Stimulated activated naive CD8-positive, alpha-beta T cell treated with anti-CD3 and anti-CD28 coated beads, Interleukin-15, Interleukin-2, amounts not matched to agents 100 U/mL and 50 U/mL, for 24 hours (primary cell): ENCODE measurements around the gene GCG.

ENCODE experiments used
- ATAC-seq: fragments of 150-1000 bp; cut with Tn5 transposase; one replicate; pipeline ENCODE4 v1.10.0; 2021
- DNase-seq: peaks from one replicate; pipeline ENCODE4 v3.0.0; 2021

Gene GCG

DNA sequence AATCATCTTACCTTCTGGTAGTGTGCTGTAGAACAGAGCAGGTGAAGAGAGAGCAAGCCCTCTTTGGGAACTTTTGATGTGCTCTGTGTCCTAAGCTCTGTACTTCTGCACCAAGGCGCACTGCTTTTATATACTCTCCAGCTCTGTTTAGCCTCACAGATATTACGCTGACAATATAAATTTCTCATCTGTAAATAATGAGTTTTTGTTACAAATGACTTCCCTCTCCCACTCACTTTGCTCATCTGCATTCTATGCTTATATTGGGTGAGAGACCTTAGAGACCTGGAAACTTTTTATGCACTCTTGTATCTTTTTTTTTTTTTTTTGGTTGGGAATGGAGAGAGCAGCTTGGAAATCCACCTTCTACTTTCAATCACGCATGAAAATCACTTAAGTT is at the start of gene GCG:
Gene GCG (minus strand): TSS at position 101 of the 400 bp plus-strand sequence. CDS start 3,069 bp downstream, outside the sequence.
- ATAC-seq, result no peak
- DNase-seq, result no peak

DNA sequence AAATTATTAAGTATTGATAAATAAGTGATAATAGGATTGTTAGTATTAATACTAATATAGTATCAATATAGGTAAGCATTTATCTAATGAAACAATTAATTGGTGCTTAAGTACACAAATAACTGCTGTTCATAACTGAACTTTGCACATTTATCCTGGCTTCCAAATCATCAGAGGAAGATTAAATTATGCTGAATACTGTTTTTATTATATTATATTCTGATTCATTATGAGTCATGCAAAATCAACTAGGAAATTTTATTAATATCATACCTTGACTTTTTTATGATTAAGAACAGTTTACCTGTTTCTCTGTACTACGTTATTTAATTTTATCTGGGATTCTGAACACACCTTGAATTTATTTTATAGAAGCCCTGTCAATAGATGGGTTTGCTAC is 48.6 kb upstream of the GCG start:
- no peak for ATAC-seq
- DNase-seq, result no peak

DNA sequence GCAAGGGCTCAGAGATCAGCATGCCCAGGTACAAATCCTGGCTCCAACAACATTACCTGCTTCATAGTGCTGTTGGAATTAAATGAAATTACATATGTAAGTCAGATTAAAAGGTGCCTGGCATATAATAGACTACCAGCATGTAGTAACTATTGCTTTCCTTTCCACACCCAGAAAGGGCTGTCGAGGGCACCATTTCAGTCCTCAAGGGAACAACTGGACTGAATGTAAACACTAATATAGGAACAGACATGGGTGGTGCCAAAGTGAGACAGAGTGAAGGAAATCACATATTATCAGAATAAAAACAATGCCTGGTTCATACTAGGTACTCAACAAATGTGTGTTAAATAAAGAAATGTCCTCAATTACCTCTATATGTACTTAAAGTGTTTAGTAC is 47.9 kb upstream of the GCG start:
- ATAC-seq (no peak), DNase-seq (no peak)

GRCh38 chr2:162198239-162198638 is 46.2 kb upstream of the GCG start:
- ATAC-seq, result no peak

GRCh38 chr2:162197069-162197825 is 45.2 kb upstream of the GCG start:
- ATAC-seq, result no peak
- DNase-seq, result no peak

More at GRCh38 chr2:162198239-162198638, 46.2 kb upstream of the GCG start:
- DNase-seq, result no peak

GRCh38 chr2:162196638-162197037 is 44.6 kb upstream of the GCG start:
- peak; percentile 36 for ATAC-seq
- no peak for DNase-seq

GRCh38 chr2:162188451-162188850 is 36.4 kb upstream of the GCG start:
- no peak for DNase-seq
- ATAC-seq, result no peak

GRCh38 chr2:162185541-162186232 is 33.6 kb upstream of the GCG start:
- DNase-seq (no peak), ATAC-seq (no peak)

GRCh38 chr2:162184821-162185450 is 32.9 kb upstream of the GCG start:
- ATAC-seq (no peak), DNase-seq (no peak)

DNA sequence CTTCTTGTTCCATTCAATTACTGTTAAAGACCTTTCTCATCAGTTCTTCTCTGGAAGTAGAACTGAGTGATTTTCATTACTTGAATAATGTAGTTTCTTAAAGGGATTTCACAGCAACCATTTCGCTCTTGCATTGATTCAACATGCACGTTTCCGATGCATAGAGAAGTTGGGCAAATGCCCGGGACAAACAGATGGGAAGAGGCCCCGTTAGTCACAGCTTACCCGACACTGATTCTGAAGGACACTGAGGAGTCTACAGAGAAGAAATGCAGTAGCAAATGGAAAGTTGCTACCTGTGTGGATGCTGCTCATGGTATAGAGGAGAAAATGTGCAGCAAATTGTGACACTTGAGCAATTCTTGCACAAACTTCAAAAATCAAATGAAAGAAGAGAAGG is 32.3 kb upstream of the GCG start:
- no peak for DNase-seq
- ATAC-seq, result no peak

DNA sequence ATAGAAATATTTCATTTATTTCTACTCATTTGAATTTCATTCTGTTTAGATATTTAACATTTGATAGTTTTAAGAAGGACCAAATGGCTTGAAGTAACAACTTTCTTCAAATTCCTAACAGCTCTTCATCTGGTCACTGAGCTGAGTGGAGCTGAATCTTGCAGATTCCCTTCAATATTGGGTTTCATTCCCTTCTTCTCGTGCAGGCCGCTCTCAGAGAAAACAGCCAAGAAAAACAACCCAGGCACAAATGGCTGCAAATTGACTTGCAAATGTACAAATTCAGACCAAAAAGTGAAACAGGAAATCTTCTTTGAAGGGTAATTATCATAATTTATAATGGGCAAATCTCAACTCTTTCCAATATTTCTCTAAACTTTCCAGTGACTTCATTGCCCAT is 30.3 kb upstream of the GCG start:
- DNase-seq (no peak), ATAC-seq (no peak)

DNA sequence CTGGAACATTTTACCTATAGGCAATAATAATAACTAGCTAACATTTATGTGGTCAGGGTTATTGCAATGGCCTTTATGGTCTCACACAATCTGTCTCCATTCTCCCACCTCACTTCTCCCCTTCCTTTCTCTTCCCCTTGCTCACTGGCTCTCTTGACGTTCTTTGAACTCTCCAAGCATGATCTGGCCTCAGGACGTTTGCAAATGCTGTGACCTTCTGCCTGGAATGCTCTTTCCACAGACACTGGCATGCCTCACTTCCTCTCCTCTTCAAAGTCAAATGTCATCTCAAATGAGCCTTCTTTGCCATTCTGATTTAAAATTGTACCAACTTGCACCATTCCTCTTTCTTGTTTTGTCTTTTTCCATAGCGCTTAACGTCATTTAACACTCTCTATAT is 25.3 kb upstream of the GCG start:
- ATAC-seq (peak; percentile 23), DNase-seq (no peak)

DNA sequence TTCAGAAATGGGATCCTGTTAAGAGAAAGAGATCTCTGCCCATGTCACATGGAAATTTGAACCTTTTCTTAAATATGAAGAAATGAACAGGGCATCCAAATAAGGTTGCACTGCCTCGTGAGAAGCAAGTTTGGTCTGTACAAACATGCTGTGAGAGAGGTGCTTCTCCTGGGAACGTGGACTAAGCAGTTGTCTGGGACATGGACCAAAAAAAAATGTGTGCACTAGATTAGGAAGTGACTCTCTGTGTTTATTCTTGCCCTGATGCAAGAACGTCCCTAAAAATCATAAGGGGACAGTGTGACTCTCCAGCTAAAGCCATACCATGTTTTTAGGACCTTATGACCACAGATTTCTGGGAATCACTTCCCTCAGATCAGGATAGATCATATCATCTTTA is 23.7 kb upstream of the GCG start:
- DNase-seq, result no peak
- ATAC-seq, result no peak

GRCh38 chr2:162174746-162175145 is 22.7 kb upstream of the GCG start:
- DNase-seq (no peak), ATAC-seq (no peak)

GRCh38 chr2:162172802-162173370 is 20.8 kb upstream of the GCG start:
- DNase-seq (no peak), ATAC-seq (peak; percentile 40)

DNA sequence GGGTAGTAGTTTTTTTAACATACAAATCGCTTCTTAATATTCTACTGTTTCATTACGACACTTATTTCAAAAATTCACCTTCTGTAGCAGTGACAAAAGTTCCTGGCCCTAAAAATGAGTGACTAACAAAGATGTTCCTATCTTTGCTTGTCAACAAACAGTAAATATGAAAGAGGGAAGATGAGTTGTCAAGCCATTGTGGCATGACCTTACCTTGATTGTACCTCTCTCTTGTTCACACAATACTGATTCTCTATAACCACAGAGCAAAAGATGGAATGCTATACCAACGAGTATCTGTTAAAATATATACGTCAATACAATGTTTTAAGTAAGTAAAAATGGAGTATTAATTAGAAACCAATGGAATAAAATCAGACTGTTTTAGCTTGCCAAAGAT is 14.7 kb upstream of the GCG start:
- DNase-seq (no peak), ATAC-seq (no peak)

DNA sequence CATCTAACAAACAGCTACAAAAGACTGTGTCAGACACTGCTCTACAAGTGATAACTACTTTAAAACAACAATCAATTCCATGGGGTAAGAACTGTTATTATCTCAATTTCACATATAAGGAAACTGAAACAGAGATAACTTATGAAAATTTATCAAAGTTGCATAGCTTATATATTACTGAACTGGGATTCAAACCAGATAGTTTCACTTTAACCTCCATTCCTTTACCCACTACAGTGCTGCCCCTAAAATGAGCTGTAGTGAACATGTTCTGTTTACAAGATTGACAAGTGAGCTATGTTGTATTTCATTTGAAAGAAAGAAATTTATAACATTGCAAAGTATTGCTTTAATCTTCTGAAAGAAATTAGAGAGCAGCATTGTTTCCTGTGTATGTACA is 14.1 kb upstream of the GCG start:
- DNase-seq (no peak), ATAC-seq (no peak)

DNA sequence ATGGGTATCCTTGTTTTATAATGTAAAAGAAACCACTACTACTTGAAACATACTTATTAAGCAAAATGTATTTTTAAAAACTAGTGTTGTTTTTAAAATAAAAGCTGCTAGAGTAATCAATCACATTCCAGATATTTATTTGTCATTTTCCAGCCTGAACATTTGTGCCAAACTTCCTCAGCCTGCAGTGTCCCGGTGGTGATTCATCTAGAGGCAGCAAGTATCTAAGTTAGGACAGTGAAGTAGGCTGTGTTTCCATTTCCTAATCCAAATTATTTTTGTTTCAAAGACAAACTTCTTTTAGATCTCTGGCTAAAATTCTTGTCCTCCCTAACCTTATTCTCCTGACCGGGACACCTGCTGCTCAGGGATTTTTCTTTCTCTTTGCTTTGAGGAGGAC is 12.8 kb upstream of the GCG start:
- no peak for DNase-seq
- no peak for ATAC-seq

GRCh38 chr2:162159446-162159845 is 7.4 kb upstream of the GCG start:
- DNase-seq, result no peak
- no peak for ATAC-seq

DNA sequence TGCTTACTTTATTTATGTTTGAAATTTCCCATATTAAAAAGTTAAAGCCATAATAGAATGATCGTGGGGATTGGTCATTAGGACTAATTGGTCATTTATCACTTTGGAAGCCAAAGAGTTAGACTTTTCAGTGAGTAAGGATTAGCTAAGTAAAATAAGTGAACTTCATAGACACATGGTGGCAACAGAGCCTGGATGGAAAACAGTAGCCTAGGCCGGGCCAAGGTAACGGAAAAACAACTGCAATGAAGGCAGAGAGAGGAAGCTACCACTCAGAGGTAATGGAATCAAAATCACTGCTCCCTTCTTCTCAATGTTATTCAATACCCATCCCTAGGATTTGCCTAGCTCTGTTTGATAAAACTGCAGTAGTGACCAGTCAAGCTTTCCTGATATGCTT is 4.1 kb upstream of the GCG start:
- ATAC-seq, result no peak
- no peak for DNase-seq

- DNase-seq (no peak), ATAC-seq (no peak)
Observed at GRCh38 chr2:162155093-162155492, 3.0 kb upstream of the GCG start.

GRCh38 chr2:162153608-162154224 is 1.7 kb upstream of the GCG start:
- DNase-seq, result peak; percentile 70
- ATAC-seq, result peak; percentile 76

- ATAC-seq (no peak), DNase-seq (no peak)
Observed at GRCh38 chr2:162149940-162150339, 2.1 kb downstream of the GCG start.
